ENCODE data around the gene CHCHD6. TPM values are rescaled to one million over a fixed set of nuclear protein-coding genes. Genes with fewer than 3 reads are reported as not detected.

Gene CHCHD6
- total RNA-seq, 3 donors from 2014 or later (not counting 1 experiment from before 2014, with no cell fraction given): 5.3 to 9.9 (median 8.3) TPM

DNA sequence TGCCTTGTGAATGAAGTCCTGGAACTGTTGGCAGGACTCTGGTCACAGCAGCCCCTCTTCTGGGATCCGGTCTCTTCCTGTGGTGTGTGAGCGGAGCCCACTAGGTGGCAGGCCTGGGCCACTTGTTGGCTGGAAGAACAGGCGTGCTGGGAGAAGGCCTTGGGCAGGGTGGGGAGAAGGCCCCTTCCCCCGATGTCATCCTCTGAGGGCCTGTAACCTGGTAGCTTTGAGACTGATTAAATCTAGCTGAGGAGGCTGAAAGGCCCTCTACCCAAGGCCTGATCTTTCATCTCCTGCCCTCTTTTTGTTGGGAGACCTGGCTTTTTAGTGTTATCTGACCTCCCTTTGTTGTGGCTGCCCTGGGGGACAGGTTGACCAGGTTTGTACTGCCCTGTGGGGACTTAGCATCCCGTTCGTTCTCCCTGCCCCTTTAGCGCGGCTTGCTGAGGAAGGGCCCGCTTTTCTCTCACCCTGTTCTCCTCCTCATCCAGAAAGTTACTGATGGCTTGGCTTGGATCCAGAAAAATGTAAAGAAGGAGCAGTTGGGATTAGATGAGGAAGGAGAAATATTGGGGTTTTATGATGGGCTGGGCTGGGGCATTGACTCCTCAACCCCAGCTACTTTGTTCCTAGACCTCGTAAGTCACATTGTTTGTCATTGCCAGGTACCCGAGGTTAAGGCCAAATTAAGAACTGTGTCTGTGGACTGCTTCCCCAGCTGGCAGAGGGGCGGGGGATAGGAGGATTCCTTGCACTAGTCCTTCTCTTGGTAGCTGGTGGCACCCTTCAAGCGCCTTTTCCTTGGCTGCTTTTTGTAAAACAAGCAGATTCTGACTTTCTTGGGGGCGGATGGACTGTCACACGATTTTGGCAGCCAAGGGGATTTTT lies 48.5 kb downstream of the CHCHD6 start:
- Mint-ChIP-seq H3K9me3 (no peaks in the 10 kb centered on the region), H3K27ac (no peak overlapping the region), H3K36me3 (no peaks in the 10 kb centered on the region), H3K27me3 (ENCODE audit: low read depth in 2 of 2) (no peaks in the 10 kb centered on the region), H3K4me1 (peaks cover 10 to 18% of the 10 kb centered on the region in 2 donors), H3K4me3 (no peak overlapping the region)
- Histone ChIP-seq H3K27me3 (ENCODE audit: control insufficient read depth, insufficient read depth, low read length) (no peaks in the 10 kb centered on the region), H3K4me3 (ENCODE audit: low read length) (no peak overlapping the region), H3K9me3 (ENCODE audit: control insufficient read depth, insufficient read depth, low read length) (no peaks in the 10 kb centered on the region), H3K4me1 (ENCODE audit: control insufficient read depth, insufficient read depth, low read length) (peaks cover 9% of the 10 kb centered on the region), H3K27ac (ENCODE audit: low read length) (no peak overlapping the region), H3K36me3 (ENCODE audit: control insufficient read depth, insufficient read depth, low read length) (no peaks in the 10 kb centered on the region)
- TF ChIP-seq, protein P1, sequence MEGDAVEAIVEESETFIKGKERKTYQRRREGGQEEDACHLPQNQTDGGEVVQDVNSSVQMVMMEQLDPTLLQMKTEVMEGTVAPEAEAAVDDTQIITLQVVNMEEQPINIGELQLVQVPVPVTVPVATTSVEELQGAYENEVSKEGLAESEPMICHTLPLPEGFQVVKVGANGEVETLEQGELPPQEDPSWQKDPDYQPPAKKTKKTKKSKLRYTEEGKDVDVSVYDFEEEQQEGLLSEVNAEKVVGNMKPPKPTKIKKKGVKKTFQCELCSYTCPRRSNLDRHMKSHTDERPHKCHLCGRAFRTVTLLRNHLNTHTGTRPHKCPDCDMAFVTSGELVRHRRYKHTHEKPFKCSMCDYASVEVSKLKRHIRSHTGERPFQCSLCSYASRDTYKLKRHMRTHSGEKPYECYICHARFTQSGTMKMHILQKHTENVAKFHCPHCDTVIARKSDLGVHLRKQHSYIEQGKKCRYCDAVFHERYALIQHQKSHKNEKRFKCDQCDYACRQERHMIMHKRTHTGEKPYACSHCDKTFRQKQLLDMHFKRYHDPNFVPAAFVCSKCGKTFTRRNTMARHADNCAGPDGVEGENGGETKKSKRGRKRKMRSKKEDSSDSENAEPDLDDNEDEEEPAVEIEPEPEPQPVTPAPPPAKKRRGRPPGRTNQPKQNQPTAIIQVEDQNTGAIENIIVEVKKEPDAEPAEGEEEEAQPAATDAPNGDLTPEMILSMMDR (IDR thresholded peaks at IDR 0.05): peak; percentile 46
- intact Hi-C loops (cut with micrococcal nuclease): loop anchor here (5.0 to 10.0 kb wide), 2 partner anchors 242 to 795 kb away; no protein-coding TSS in a partner anchor
- ATAC-seq (peak in 2 of 3 donors; percentile 68 to 78), DNase-seq (peak; percentile 28 to 61)
- 64% methylated on average over 15 of the region's 15 CpGs for WGBS (ENCODE audit: insufficient coverage)

DNA sequence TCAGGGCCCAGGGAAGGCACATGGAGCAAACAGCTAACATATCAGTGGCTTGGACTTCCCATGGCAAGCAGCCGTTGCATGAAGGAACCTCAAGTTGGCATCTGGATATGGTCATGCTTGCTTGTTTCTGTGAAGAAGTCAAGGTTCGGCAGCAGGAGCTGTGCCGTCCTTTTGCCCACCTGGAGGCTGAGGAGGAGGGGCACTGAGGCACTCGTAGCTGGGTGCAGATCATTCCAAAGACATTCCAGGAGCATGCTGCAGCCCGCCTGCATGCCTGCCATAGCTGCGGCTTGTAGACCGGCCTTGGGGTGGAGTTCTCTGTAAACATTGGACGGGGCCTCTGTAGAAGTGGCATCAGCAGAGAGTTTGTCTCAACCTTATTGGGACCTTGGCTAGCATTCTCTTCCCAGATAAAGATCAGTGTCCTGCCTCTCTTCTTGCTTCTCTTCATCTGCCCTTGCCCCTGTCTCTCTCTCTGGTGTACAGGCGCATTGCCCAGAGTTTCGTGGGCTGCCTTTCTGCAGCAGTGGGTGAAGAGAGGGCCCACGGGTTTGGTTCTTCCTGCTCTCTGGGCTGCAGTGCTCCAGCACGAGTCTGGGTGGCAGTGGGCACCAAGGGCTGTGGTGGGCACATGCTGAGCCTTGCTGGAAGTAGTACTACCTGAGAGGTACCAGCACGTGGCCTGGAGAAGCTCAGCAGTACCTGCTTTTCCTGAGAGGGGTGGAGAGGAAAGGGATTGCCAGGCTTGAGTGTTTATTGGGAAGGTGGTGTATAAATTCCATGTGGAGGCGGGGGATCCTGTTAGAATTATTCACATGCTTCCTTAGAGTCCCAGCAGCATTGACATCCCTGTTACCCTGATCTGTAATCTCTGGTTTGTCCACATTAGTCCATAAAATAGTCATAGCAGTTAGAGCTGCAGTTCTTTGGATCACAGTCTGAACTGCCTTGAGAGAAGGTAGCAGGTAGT lies 49.4 kb downstream of the CHCHD6 start:
- Mint-ChIP-seq H3K9me3 (no peaks in the 10 kb centered on the region), H3K36me3 (no peaks in the 10 kb centered on the region), H3K27me3 (ENCODE audit: low read depth in 2 of 2) (no peaks in the 10 kb centered on the region), H3K4me1 (peaks cover 9 to 10% of the 10 kb centered on the region in 2 donors), H3K4me3 (no peak overlapping the region), H3K27ac (no peak overlapping the region)
- DNase-seq: no peak
- Histone ChIP-seq H3K27ac (ENCODE audit: low read length) (no peak overlapping the region), H3K27me3 (ENCODE audit: control insufficient read depth, insufficient read depth, low read length) (no peaks in the 10 kb centered on the region), H3K4me3 (ENCODE audit: low read length) (no peak overlapping the region), H3K36me3 (ENCODE audit: control insufficient read depth, insufficient read depth, low read length) (no peaks in the 10 kb centered on the region), H3K4me1 (ENCODE audit: control insufficient read depth, insufficient read depth, low read length) (peaks cover 9% of the 10 kb centered on the region), H3K9me3 (ENCODE audit: control insufficient read depth, insufficient read depth, low read length) (no peaks in the 10 kb centered on the region)
- intact Hi-C loops (cut with micrococcal nuclease): loop anchor here (5.0 to 10.0 kb wide), 2 partner anchors 241 to 794 kb away; no protein-coding TSS in a partner anchor
- TF ChIP-seq, protein P1 (IDR thresholded peaks at IDR 0.05): no peak
- ATAC-seq: no peak
- WGBS (ENCODE audit: insufficient coverage): 90% methylated on average over 14 of the region's 14 CpGs

DNA sequence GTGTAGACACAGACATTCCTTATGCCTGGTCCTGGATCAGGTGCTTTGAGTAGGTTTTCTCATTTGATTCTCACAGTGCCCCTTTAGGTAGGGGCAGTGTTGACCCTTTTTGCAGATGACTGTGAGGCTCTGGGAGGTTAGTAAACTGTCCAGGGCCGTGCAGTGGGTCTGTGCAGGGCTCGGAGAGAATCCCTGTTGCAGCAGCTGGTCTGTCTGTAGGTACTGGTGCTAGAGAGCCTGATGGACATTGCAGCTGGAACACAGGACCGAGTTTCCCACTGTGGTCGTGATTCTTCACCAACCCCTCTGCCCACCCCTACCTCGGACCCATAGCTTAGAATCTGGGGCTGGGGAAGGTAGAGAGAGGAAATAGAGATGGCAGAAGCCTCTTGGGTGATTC lies 51.8 kb downstream of the CHCHD6 start:
- no peak for ATAC-seq
- H3K9me3 ChIP-seq (ENCODE audit: control insufficient read depth, insufficient read depth, low read length): no peaks in the 10 kb centered on the region
- WGBS (ENCODE audit: insufficient coverage): 80% methylated on average over 4 of the region's 5 CpGs
- Mint-ChIP-seq H3K27me3 (ENCODE audit: low read depth in 2 of 2) (no peaks in the 10 kb centered on the region), H3K36me3 (no peaks in the 10 kb centered on the region), H3K4me1 (peaks cover 0 to 11% of the 10 kb centered on the region in 2 donors), H3K27ac (no peak overlapping the region), H3K9me3 (no peaks in the 10 kb centered on the region), H3K4me3 (no peak overlapping the region)
- H3K36me3 ChIP-seq (ENCODE audit: control insufficient read depth, insufficient read depth, low read length): no peaks in the 10 kb centered on the region
- no peak overlapping the region for H3K4me3 ChIP-seq (ENCODE audit: low read length)
- TF ChIP-seq, protein P1 (IDR thresholded peaks at IDR 0.05): no peak
- no peak overlapping the region for H3K27ac ChIP-seq (ENCODE audit: low read length)
- H3K27me3 ChIP-seq (ENCODE audit: control insufficient read depth, insufficient read depth, low read length): no peaks in the 10 kb centered on the region
- no peaks in the 10 kb centered on the region for H3K4me1 ChIP-seq (ENCODE audit: control insufficient read depth, insufficient read depth, low read length)
- no peak for DNase-seq
- intact Hi-C loops (cut with micrococcal nuclease): loop anchor here (10.0 kb wide), 1 partner anchor 239 kb away; no protein-coding TSS in a partner anchor
